Measurements from ENCODE around the gene RIMBP3C.
"Not testable (repeated sequence)": the region's sequence is repeated elsewhere in the genome, so short reads cannot be mapped to it uniquely, and the experiment has no call there.

RIMBP3C gene

DNA sequence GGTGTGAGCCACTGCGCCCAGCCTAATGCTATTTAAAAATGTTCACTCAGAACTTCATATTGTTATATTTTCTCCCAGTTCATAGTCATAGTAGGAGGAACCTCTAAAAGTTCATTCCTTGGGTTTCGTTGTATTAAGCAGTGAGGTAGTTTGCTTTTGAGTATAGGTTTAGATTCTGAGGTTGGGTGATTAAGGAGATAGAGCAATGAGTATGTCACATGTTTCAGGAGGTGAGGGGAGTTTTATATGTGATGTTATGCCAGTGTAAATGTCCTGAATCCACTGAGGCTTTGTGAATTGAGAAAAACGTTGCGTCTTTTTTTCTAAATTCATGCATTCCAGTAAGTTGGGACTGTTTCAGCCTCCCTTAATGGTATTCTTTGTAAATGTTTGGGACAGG is 20.4 kb upstream of the RIMBP3C start:
- no peak for DNase-seq

GRCh38 chr22:21570398-21570797 is 19.1 kb upstream of the RIMBP3C start:
- no peak for DNase-seq

DNA sequence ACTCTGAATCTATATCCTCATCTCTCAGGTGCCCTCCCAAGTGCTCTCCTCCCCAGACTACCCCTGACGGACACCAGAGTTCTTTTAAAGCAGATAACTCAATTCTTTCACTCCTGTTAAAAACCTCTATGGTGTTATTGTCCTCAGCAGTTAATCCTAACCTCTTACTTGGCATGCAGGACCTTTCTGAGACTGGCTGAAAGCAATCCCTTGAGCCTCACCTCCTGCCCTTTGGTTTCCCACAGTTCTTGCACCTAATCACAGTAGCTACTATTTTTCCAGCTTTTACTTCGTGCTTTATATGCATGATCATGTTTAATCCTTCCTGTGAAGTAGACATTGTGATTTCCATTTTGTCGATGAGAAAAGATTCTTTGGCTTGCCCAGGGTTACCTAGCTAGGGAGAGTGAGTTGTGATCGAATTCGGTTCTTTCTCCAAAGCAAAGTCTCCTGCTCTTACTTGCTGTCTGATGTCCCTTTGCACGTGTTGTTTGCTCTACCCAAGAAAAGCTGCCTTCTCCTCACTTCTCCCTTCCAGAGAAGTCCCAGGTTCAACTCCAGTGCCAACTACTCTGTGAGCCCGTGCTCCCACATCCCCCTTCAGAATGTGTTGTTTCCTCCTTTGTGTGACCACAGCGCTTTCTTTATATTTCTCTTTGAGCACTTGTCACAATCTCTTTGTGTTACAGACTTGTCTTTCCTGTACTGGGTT is 18.4 kb upstream of the RIMBP3C start:
- DNase-seq, result no peak

- DNase-seq, result not testable (repeated sequence)
These were observed 17.8 kb upstream of the RIMBP3C start for GRCh38 chr22:21569076-21569427.

- no peak for DNase-seq
These were observed 17.2 kb upstream of the RIMBP3C start for GRCh38 chr22:21568347-21569075.

- DNase-seq, result peak; percentile 46
These were observed 16.4 kb upstream of the RIMBP3C start, which contains the start of gene UBE2L3 for GRCh38 chr22:21567456-21568346. Gene UBE2L3, plus strand, starts transcription at chr22:21567714. Its CDS starts 31 bp downstream, at chr22:21567745.

- no peak for DNase-seq
These were observed 13.2 kb upstream of the RIMBP3C start for GRCh38 chr22:21564411-21564810.

GRCh38 chr22:21563912-21564311 is 12.7 kb upstream of the RIMBP3C start:
- DNase-seq, result no peak

GRCh38 chr22:21560657-21561056 is 9.4 kb upstream of the RIMBP3C start:
- not testable (repeated sequence) for DNase-seq

- DNase-seq, result not testable (repeated sequence)
These were observed 8.3 kb upstream of the RIMBP3C start for GRCh38 chr22:21559345-21560125.

GRCh38 chr22:21550678-21551047 is 598 bp downstream of the RIMBP3C start:
- DNase-seq, result not testable (repeated sequence)

GRCh38 chr22:21550008-21550677 is 1.1 kb downstream of the RIMBP3C start:
- not testable (repeated sequence) for DNase-seq

GRCh38 chr22:21549558-21549957 is 1.7 kb downstream of the RIMBP3C start:
- DNase-seq, result not testable (repeated sequence)

GRCh38 chr22:21544432-21545322 is 6.6 kb downstream of the RIMBP3C start:
- not testable (repeated sequence) for DNase-seq

GRCh38 chr22:21539862-21540261 is 11.4 kb downstream of the RIMBP3C start:
- not testable (repeated sequence) for DNase-seq

DNA sequence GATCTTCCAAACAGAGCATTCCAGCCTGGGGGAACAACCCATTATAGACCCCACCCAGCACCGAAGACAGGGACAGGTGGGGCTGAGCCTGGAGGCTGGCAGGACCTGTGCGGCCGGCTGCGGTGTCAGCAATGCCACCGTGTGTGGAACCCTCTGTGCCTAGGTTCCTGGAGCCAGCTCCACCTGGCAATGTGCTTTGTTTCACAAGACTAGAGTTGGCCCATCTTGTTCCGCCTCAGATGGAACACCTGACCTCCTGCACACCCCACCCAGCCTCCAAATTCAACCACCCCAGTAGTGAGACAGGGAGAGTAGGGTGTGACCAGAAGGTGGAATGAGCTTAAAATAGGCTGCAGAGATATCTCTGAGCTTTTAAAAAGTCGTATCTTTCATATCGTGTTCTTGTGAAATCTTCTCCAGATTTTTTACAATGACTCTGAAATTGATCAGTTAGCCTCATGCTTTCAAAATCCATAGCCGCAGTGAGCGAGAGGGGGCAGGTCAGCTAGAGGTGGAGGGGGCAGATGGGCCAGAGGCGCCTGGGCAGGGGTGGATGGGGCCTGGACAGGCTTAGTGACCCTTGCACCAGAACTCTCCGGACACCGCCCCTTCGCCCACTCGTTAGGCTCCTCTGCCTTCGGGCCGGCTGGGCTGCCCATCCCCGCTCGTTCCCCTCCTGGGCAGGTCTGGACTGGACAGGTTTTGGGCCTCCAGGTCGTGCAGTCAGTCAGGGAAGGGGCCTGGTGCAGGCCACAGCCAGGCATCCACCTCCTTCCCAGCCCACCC is 18.2 kb downstream of the RIMBP3C start:
- DNase-seq, result not testable (repeated sequence)

DNA sequence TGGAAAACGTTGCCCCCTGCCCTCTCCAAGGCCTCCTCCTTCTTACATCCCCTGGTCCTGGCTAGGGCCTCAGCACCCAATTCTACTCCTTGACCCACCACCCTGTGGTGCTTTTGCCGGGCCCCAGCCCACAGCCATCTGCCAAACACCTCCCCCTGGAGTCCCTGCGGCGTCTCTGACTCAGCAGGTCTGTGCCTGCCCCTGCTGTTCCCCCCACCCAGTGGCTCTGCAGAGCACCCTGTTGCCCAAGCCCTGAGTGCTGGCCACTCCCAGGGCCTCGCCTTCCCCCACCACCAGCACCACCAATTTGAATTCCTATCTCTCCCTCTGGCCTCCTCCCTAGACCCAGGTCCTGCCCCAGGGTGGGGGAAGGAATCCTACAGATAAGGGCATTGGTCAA is 19.7 kb downstream of the RIMBP3C start:
- DNase-seq, result not testable (repeated sequence)

GRCh38 chr22:21526705-21527500 is 24.4 kb downstream of the RIMBP3C start:
- DNase-seq, result not testable (repeated sequence)
